Ovary (tissue), 9 donors: ENCODE data around the gene MBP. TPM values are rescaled to one million over a fixed set of nuclear protein-coding genes. Genes with fewer than 3 reads are reported as not detected.

Source experiments
- DNase-seq, 5 donors: peaks; one replicate each; pipeline ENCODE4 v3.0.0-alpha.2; 2019 to 2020
- H3K27ac ChIP-seq, 2 donors: fragments of 200-600 bp; one replicate each; pipeline versions ENCODE4 v1.5.1 to v1.8.0; 2019 to 2022
- H3K27me3 ChIP-seq: fragments of 200-600 bp; one replicate; pipeline ENCODE4 v1.8.0; 2022
- H3K36me3 ChIP-seq: fragments of 200-600 bp; sonication (generic); one replicate; pipeline ENCODE4 v1.5.1; 2019
- H3K4me1 ChIP-seq: one replicate; pipeline ENCODE4 v1.8.1; 2013; ENCODE audit warnings: mild to moderate bottlenecking, moderate library complexity; ENCODE audit not compliant: insufficient read depth
- H3K4me3 ChIP-seq: fragments of 200-600 bp; sonication (generic); one replicate; pipeline ENCODE4 v1.5.1; 2017
- H3K9me3 ChIP-seq, 2 donors: fragments of 200-600 bp in 1 of 2; sonication (generic) in 1 of 2; one replicate each; pipeline versions ENCODE4 v1.5.1 to v1.8.1; 2013 to 2019; ENCODE audit warnings: mild to moderate bottlenecking in 1 of 2, moderate library complexity in 1 of 2
- EP300 ChIP-seq: sonication (generic); formaldehyde crosslinking; IDR thresholded peaks from one replicate; pipeline ENCODE4 v1.6.1; 2017; ENCODE audit warnings: antibody characterized with exemption
- POLR2A ChIP-seq: fragments of 450-650 bp; IDR thresholded peaks from one replicate; pipeline ENCODE4 v1.6.1; 2017; ENCODE audit warnings: antibody characterized with exemption, mild to moderate bottlenecking, moderate library complexity
- WGBS, 3 donors: extraction: QIAGEN DNeasy Blood & Tissue Kit in 1 of 3; methylation state at CpG; one replicate each; pipeline versions ENCODE4 v1.1.5 to v1.1.7; 2013 to 2017; 5-methylcytosine and 5-hydroxymethylcytosine counted together
- intact Hi-C, 4 donors: fragments of 100-400 bp; cut with DNase I; formaldehyde crosslinking; loops; one replicate each; pipeline versions ENCODE4 v1.11.0 to v1.15.1; 2022 to 2023
- polyA plus RNA-seq, 2 donors: library from polyadenylated mRNA; stranded (reverse); fragments of 200-250 nt in 1 of 2; fragments of 350-450 nt in 1 of 2; fragmentation: Illumina TruSeq in 1 of 2; extraction: RNeasy Lipid Tissue Mini Kit (QIAGEN cat#74804) in 1 of 2; gene quantifications; one replicate each; pipeline ENCODE4 v1.2.3, GENCODE V29; 2013 to 2014
- total RNA-seq, 7 donors: library from RNA; depleted of rRNA in 2 of 7; stranded (reverse); fragments of >200 nt in 2 of 7; fragmentation: NEBNext Ultra II Directional in 3 of 7; extraction: Animal tissue kit (Norgen Biotek cat#: 25700) in 3 of 7; gene quantifications; one replicate each; pipeline versions ENCODE4 v1.1.0 to v1.2.4, GENCODE V29; 2016 to 2023
- TF ChIP-seq, protein P1 (sequence below), 3 donors: fragments of 450-650 bp in 2 of 3; fragments of 200-600 bp in 1 of 3; IDR thresholded peaks; one replicate each; pipeline versions ENCODE4 v1.5.1 to v1.8.0; 2016 to 2022; ENCODE audit warnings: antibody characterized with exemption in 3 of 3, mild to moderate bottlenecking in 1 of 3
- donor health status: DM: no; HTN: no; CAD: no; lungs with moderate emphysema.
- donor health status: DM: no; HTN: no; CAD: no.
- donor health status: Bipolar disorder and iron deficiency.
- donor health status: DM: yes; HTN: yes; CAD: no.
- donor health status: DM: no; HTN: no; CAD: no.
- donor health status: DM: yes; HTN: yes; CAD: no.

The MBP gene
- total and polyA plus RNA-seq, 9 donors, result 7.1 to 38.2 (median 23.2) TPM

DNA sequence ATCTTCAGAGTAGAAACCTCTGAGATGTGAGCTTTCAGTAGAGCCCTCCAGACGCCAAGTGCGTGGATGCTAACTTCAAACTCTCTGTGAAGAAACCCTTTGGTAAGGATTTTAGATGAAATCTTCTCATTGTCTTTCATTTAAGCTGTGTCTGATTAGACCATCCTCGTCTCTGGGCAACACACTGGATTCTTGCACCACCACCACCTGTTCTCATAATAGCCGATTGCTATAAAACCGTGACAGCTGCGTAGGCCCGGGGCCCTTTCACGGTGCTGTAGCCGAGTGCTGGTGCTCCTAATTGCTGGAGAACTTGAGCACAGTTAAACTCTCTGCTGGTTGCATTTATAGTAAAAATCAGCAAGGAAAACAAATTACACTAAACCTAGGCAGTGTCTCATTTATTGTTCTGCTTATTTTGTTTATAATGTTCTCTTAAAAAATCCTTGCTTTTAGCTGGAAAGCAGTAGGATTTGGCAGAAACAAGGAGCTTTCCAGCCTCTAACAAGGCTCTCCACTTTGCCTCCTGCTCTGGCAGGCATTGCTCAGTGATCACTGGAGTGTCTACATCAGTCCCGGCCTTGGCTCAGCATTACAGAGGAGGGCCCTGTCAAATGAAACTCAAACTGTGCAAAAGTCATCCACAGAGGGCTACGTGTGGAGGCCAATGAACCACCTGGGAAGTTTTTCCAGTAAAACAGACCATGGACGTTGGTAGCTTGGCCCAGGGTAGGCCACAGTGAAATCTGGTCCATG lies 40.9 kb upstream of the MBP start:
- no peak for DNase-seq
- H3K27me3 ChIP-seq, result no peaks in the 10 kb centered on the region
- no peaks in the 10 kb centered on the region for H3K9me3 ChIP-seq
- H3K27ac ChIP-seq, result no peak overlapping the region
- no peaks in the 10 kb centered on the region for H3K4me1 ChIP-seq
- H3K4me3 ChIP-seq, result no peak overlapping the region
- no peaks in the 10 kb centered on the region for H3K36me3 ChIP-seq
- TF ChIP-seq, protein P1, sequence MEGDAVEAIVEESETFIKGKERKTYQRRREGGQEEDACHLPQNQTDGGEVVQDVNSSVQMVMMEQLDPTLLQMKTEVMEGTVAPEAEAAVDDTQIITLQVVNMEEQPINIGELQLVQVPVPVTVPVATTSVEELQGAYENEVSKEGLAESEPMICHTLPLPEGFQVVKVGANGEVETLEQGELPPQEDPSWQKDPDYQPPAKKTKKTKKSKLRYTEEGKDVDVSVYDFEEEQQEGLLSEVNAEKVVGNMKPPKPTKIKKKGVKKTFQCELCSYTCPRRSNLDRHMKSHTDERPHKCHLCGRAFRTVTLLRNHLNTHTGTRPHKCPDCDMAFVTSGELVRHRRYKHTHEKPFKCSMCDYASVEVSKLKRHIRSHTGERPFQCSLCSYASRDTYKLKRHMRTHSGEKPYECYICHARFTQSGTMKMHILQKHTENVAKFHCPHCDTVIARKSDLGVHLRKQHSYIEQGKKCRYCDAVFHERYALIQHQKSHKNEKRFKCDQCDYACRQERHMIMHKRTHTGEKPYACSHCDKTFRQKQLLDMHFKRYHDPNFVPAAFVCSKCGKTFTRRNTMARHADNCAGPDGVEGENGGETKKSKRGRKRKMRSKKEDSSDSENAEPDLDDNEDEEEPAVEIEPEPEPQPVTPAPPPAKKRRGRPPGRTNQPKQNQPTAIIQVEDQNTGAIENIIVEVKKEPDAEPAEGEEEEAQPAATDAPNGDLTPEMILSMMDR (IDR thresholded peaks at IDR 0.05), result no peak
- TF ChIP-seq EP300 (no peak), POLR2A (no peak)
- intact Hi-C loops, result no loop called here
- 42 to 54% (median 54%) methylated on average over 12 of the region's 12 CpGs for WGBS, 3 donors

DNA sequence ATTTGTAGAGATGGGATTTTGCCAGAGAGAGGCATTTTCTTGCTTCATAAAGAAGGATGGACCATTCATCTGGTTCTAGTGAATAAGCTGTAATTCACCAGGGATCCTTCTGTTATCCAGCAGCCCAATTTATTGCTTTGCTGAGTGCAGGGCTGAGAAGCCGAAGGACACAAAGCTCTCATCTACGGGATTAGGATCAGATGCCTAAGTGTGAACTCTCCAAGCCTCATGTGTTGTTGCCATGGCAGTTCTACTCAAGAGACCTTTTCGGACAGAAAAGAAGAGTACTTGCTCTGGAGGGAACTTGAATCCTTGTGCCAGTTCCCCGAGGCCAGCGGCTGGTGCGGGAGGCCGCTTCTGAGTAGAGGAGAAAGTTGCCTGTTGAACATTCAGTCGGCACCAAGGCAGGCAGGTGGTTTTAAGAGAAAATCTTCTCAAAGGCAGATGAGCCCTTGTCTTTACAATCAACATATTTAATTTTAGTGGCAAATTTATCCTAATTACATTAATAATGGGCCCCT lies 38.4 kb upstream of the MBP start:
- intact Hi-C loops, result no loop called here
- DNase-seq, result no peak
- WGBS, 3 donors, result 70 to 72% (median 70%) methylated on average over 8 of the region's 8 CpGs
- Histone ChIP-seq H3K36me3 (no peaks in the 10 kb centered on the region), H3K4me1 (no peaks in the 10 kb centered on the region), H3K27ac (no peak overlapping the region), H3K27me3 (no peaks in the 10 kb centered on the region), H3K9me3 (no peaks in the 10 kb centered on the region), H3K4me3 (no peak overlapping the region)
- no peak for TF ChIP-seq EP300
- TF ChIP-seq POLR2A, result no peak
- TF ChIP-seq, protein P1 (IDR thresholded peaks at IDR 0.05), result no peak

DNA sequence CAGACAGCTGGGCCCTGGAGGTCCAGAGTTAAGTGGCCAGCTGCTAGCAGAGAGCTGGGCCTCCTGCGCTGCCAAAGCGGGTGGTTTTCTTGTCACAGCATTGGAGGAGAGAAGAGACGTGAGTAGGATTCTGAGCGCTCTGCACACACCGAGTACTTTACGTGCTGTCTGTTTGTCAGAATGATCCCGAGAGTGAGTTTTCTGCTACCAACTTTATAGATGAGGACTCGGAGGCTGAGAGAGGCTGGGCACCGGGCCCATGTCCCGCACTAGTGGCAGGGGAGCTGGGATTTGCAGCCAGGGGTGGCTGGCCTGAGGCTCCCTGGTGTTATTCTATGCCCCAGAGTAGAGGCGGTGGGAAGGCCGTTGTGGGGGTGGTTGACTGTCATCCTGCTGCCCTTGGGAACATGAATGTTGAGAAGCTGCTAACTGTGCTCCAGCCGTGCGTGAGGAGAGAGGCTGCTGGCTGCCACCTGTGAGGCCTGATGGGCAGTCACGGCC lies 36.3 kb upstream of the MBP start:
- Histone ChIP-seq H3K27me3 (no peaks in the 10 kb centered on the region), H3K4me1 (no peaks in the 10 kb centered on the region), H3K27ac (no peak overlapping the region), H3K36me3 (no peaks in the 10 kb centered on the region), H3K4me3 (no peak overlapping the region), H3K9me3 (no peaks in the 10 kb centered on the region)
- intact Hi-C loops, result no loop called here
- 87 to 89% (median 89%) methylated on average over 14 to 15 of the region's 15 CpGs for WGBS, 3 donors
- no peak for DNase-seq
- TF ChIP-seq, protein P1 (IDR thresholded peaks at IDR 0.05), result no peak
- TF ChIP-seq EP300, result no peak
- TF ChIP-seq POLR2A, result no peak

GRCh38 chr18:77167251-77167650 lies 34.7 kb upstream of the MBP start:
- Histone ChIP-seq H3K36me3 (no peaks in the 10 kb centered on the region), H3K4me1 (no peaks in the 10 kb centered on the region), H3K9me3 (no peaks in the 10 kb centered on the region), H3K27ac (no peak overlapping the region), H3K27me3 (no peaks in the 10 kb centered on the region), H3K4me3 (no peak overlapping the region)
- intact Hi-C loops, result no loop called here
- DNase-seq, result no peak
- TF ChIP-seq POLR2A (no peak), EP300 (no peak)
- TF ChIP-seq, protein P1 (IDR thresholded peaks at IDR 0.05), result no peak
- WGBS, 3 donors, result 66 to 70% (median 69%) methylated on average over 5 of the region's 5 CpGs
